Measurements from ENCODE around the gene ARHGAP23.

GRCh38 chr17:38379448-38379847 is 48.8 kb upstream of the ARHGAP23 start:
- TF ChIP-seq CTCF (conservative IDR thresholded peaks at IDR 0.05), result no peak
- TF ChIP-seq ZFX (IDR thresholded peaks at IDR 0.05), result no peak

All from C4-2B (cell line).